ENCODE measurements around the gene LIMA1. TPM values are rescaled to one million over a fixed set of nuclear protein-coding genes. Genes with fewer than 3 reads are reported as not detected.
"Not testable (repeated sequence)": the region's sequence is repeated elsewhere in the genome, so short reads cannot be mapped to it uniquely, and the experiment has no call there.

The LIMA1 gene
- total RNA-seq, 2 donors from 2014 or later = 66.7 to 94.2 TPM

GRCh38 chr12:50219544-50219943 lies 63.8 kb downstream of the LIMA1 start:
- H3K27me3 ChIP-seq (replicated peaks; ENCODE audit: insufficient read depth) = no peaks in the 10 kb centered on the region
- no peaks in the 10 kb centered on the region for H3K9me3 ChIP-seq
- H3K27ac ChIP-seq = peak overlapping the region; percentile 74 to 75
- DNase-seq (ENCODE audit: low spot score) = no peak
- 96% methylated on average over 2 of the region's 2 CpGs for WGBS
- peak overlapping the region in 1 of 2 donors; percentile 18 for H3K4me3 ChIP-seq
- intact Hi-C loops (cut with DNase I) = no loop called here
- H3K36me3 ChIP-seq = no peaks in the 10 kb centered on the region
- TF ChIP-seq POLR2A (IDR thresholded peaks at IDR 0.05) (no peak), CTCF (IDR thresholded peaks at IDR 0.05) (no peak), POLR2AphosphoS5 (IDR thresholded peaks at IDR 0.05) (no peak)
- peaks cover 12% of the 10 kb centered on the region for H3K4me1 ChIP-seq (replicated peaks)

- H3K9me3 ChIP-seq; H3K36me3 ChIP-seq; DNase-seq (ENCODE audit: low spot score); intact Hi-C loops (cut with DNase I); H3K27me3 ChIP-seq (replicated peaks; ENCODE audit: insufficient read depth); H3K27ac ChIP-seq; H3K4me3 ChIP-seq: not testable (repeated sequence)
- peaks cover 12% of the 10 kb centered on the region for H3K4me1 ChIP-seq (replicated peaks)
- 91% methylated on average over 6 of the region's 6 CpGs for WGBS
Observed at GRCh38 chr12:50219001-50219400, 64.3 kb downstream of the LIMA1 start.

- no peaks in the 10 kb centered on the region for H3K27me3 ChIP-seq (replicated peaks; ENCODE audit: insufficient read depth)
- TF ChIP-seq CTCF (IDR thresholded peaks at IDR 0.05) = no peak
- no peak for TF ChIP-seq POLR2A (IDR thresholded peaks at IDR 0.05)
- TF ChIP-seq POLR2AphosphoS5 (IDR thresholded peaks at IDR 0.05) = no peak
- peaks cover 12% of the 10 kb centered on the region for H3K4me1 ChIP-seq (replicated peaks)
- no peak for DNase-seq (ENCODE audit: low spot score)
- H3K27ac ChIP-seq = no peak overlapping the region
- 90% methylated on average over 4 of the region's 4 CpGs for WGBS
- no peak overlapping the region for H3K4me3 ChIP-seq
- intact Hi-C loops (cut with DNase I) = no loop called here
- H3K36me3 ChIP-seq = no peaks in the 10 kb centered on the region
- no peaks in the 10 kb centered on the region for H3K9me3 ChIP-seq
Observed at GRCh38 chr12:50218386-50218785, 64.9 kb downstream of the LIMA1 start.

GRCh38 chr12:50217202-50217601 lies 66.1 kb downstream of the LIMA1 start:
- Histone ChIP-seq H3K9me3 (no peaks in the 10 kb centered on the region), H3K4me3 (no peak overlapping the region), H3K27me3 (replicated peaks; ENCODE audit: insufficient read depth) (no peaks in the 10 kb centered on the region), H3K4me1 (replicated peaks) (peaks cover 12% of the 10 kb centered on the region), H3K27ac (no peak overlapping the region), H3K36me3 (no peaks in the 10 kb centered on the region)
- intact Hi-C loops (cut with DNase I) = no loop called here
- 96% methylated on average over 1 of the region's 1 CpG for WGBS
- DNase-seq (ENCODE audit: low spot score) = no peak
- no peak for TF ChIP-seq POLR2AphosphoS5 (IDR thresholded peaks at IDR 0.05)
- TF ChIP-seq POLR2A (IDR thresholded peaks at IDR 0.05) = no peak
- no peak for TF ChIP-seq CTCF (IDR thresholded peaks at IDR 0.05)

GRCh38 chr12:50215033-50215432 lies 68.3 kb downstream of the LIMA1 start:
- intact Hi-C loops (cut with DNase I) = no loop called here

More at GRCh38 chr12:50215033-50215432, 68.3 kb downstream of the LIMA1 start:
- Histone ChIP-seq H3K36me3 (no peaks in the 10 kb centered on the region), H3K9me3 (no peaks in the 10 kb centered on the region), H3K4me1 (replicated peaks) (no peaks in the 10 kb centered on the region), H3K27me3 (replicated peaks; ENCODE audit: insufficient read depth) (no peaks in the 10 kb centered on the region), H3K27ac (no peak overlapping the region), H3K4me3 (no peak overlapping the region)
- TF ChIP-seq POLR2AphosphoS5 (IDR thresholded peaks at IDR 0.05) (no peak), CTCF (IDR thresholded peaks at IDR 0.05) (no peak), POLR2A (IDR thresholded peaks at IDR 0.05) (no peak)
- DNase-seq (ENCODE audit: low spot score) = no peak
- WGBS = 46% methylated on average over 3 of the region's 3 CpGs
